ENCODE measurements around the gene CBFA2T3.

CBFA2T3 gene

DNA sequence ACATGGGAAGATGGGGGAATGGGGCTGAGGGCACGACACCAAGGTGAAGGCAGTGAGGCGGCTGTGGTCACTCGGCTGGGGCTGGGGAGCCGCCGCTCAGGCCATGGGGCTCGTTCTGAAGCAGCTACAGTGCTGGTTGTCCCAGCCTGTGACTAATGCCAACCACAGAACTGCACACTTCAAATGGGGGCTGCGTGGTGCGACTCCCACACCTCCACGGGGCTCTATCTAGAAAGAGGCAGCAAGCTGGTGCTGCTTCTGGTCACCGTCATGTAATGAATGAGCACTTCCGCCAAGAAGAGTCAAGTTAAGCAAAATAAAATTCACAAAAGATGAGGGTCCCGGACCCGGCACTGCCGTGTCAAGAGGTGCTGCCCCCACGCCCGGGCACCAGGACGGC lies 140.2 kb downstream of the CBFA2T3 start:
- 95% methylated on average over 17 of the region's 17 CpGs for WGBS
- H3K36me3 ChIP-seq (ENCODE audit: control insufficient read depth in 1 of 2, insufficient read depth in 2 of 2, low read depth in 1 of 2, low read length in 2 of 2): peaks cover 48 to 74% of the 10 kb centered on the region in 2 experiments
- no peak overlapping the region for H4K8ac ChIP-seq (ENCODE audit: low read length)

DNA sequence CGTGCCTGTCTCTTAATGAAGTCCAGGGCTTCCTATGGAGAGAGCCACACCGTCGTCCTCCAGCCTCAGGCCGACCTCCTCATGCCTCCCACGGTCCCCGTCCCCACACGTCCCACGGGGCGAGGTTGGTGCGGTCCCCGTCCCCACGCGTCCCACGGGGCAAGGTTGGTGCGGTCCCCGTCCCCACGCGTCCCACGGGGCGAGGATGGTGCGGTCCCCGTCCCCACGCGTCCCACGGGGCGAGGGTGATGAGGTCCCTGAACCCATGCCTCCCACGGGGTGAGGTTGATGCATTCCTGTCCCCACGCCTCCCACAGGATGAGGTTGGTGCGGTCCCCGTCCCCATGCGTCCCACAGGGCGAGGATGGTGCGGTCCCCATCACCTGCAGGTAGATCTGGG lies 141.2 kb downstream of the CBFA2T3 start:
- H3K79me1 ChIP-seq (replicated peaks; ENCODE audit: low read length, poor library complexity, severe bottlenecking): no peaks in the 10 kb centered on the region
- 95% methylated on average over 32 of the region's 33 CpGs for WGBS
- no peak for DNase-seq

More for the DNA sequence above, 140.2 kb downstream of the CBFA2T3 start:
- Histone ChIP-seq H3K4me3 (ENCODE audit: insufficient read depth in 1 of 2, low read depth in 1 of 2, low read length in 2 of 2) (no peak overlapping the region), H2AK5ac (ENCODE audit: low read length, severe bottlenecking) (no peak overlapping the region), H3K4me2 (ENCODE audit: low read length, poor library complexity, severe bottlenecking) (no peak overlapping the region), H3K18ac (ENCODE audit: low read depth in 1 of 2, low read length in 2 of 2) (no peak overlapping the region), H2BK12ac (ENCODE audit: low read length in 2 of 2) (no peak overlapping the region), H4K91ac (ENCODE audit: low read length) (no peak overlapping the region), H3K9ac (ENCODE audit: low read length) (no peak overlapping the region), H3K14ac (ENCODE audit: low read length in 2 of 2) (no peak overlapping the region), H3K4me1 (ENCODE audit: control insufficient read depth, insufficient read depth, low read depth, low read length) (peaks cover 10% of the 10 kb centered on the region), H3K27ac (ENCODE audit: low read length, poor library complexity, severe bottlenecking) (no peak overlapping the region), H3K4ac (ENCODE audit: low read depth in 1 of 2, low read length in 2 of 2) (no peak overlapping the region), H3K27me3 (ENCODE audit: control insufficient read depth in 1 of 2, insufficient read depth in 1 of 2, low read length in 2 of 2) (no peaks in the 10 kb centered on the region), H2AFZ (ENCODE audit: low read depth, low read length) (no peak overlapping the region), H2BK15ac (ENCODE audit: low read depth, poor library complexity, severe bottlenecking) (no peak overlapping the region), H3K23ac (ENCODE audit: low read length in 2 of 2) (no peak overlapping the region), H3K79me1 (replicated peaks; ENCODE audit: low read length, poor library complexity, severe bottlenecking) (peaks cover 7% of the 10 kb centered on the region), H2BK120ac (ENCODE audit: low read depth, low read length) (no peak overlapping the region), H2BK5ac (ENCODE audit: low read depth, low read length, poor library complexity, severe bottlenecking) (no peak overlapping the region), H3K9me3 (ENCODE audit: control insufficient read depth, low read length) (no peaks in the 10 kb centered on the region)
- no peak for DNase-seq

DNA sequence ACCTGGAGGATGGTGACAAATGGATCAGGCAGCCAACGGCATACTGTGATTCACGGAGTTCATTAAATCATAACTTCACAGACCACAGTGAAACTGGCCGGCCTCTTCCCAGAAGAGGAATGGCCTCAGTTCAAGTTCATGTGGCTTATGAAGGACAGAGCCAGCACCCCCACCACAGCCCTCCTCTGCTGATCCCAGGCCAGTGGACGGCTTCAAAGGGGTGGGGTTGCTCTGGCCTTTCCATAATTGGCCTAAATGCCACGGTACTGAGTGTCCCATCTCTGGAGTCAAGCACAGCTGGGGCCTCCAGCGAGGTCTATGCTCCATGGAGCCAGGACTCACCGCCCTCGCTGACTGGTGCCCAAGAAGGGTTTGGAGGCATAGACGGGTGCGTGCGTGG lies 141.6 kb downstream of the CBFA2T3 start:
- no peak overlapping the region for H2AK5ac ChIP-seq (ENCODE audit: low read length, severe bottlenecking)
- no peak overlapping the region for H2BK120ac ChIP-seq (ENCODE audit: low read depth, low read length)
- no peak overlapping the region for H3K4me3 ChIP-seq (ENCODE audit: insufficient read depth in 1 of 2, low read depth in 1 of 2, low read length in 2 of 2)
- peaks cover 12% of the 10 kb centered on the region for H3K4me1 ChIP-seq (ENCODE audit: control insufficient read depth, insufficient read depth, low read depth, low read length)
- DNase-seq: no peak
- no peak overlapping the region for H3K9ac ChIP-seq (ENCODE audit: low read length)
- WGBS: 89% methylated on average over 11 of the region's 11 CpGs
- H3K27ac ChIP-seq (ENCODE audit: low read length, poor library complexity, severe bottlenecking): no peak overlapping the region
- no peak overlapping the region for H4K91ac ChIP-seq (ENCODE audit: low read length)
- no peak overlapping the region for H2BK15ac ChIP-seq (ENCODE audit: low read depth, poor library complexity, severe bottlenecking)
- H3K23ac ChIP-seq (ENCODE audit: low read length in 2 of 2): no peak overlapping the region
- no peak overlapping the region for H3K4me2 ChIP-seq (ENCODE audit: low read length, poor library complexity, severe bottlenecking)
- no peak overlapping the region for H4K8ac ChIP-seq (ENCODE audit: low read length)
- H3K18ac ChIP-seq (ENCODE audit: low read depth in 1 of 2, low read length in 2 of 2): no peak overlapping the region
- no peaks in the 10 kb centered on the region for H3K9me3 ChIP-seq (ENCODE audit: control insufficient read depth, low read length)
- no peak overlapping the region for H3K14ac ChIP-seq (ENCODE audit: low read length in 2 of 2)
- H3K4ac ChIP-seq (ENCODE audit: low read depth in 1 of 2, low read length in 2 of 2): no peak overlapping the region
- H2BK12ac ChIP-seq (ENCODE audit: low read length in 2 of 2): no peak overlapping the region
- no peaks in the 10 kb centered on the region for H3K27me3 ChIP-seq (ENCODE audit: control insufficient read depth in 1 of 2, insufficient read depth in 1 of 2, low read length in 2 of 2)
- H2AFZ ChIP-seq (ENCODE audit: low read depth, low read length): no peak overlapping the region
- no peaks in the 10 kb centered on the region for H3K79me1 ChIP-seq (replicated peaks; ENCODE audit: low read length, poor library complexity, severe bottlenecking)
- peaks cover 42 to 67% of the 10 kb centered on the region in 2 experiments for H3K36me3 ChIP-seq (ENCODE audit: control insufficient read depth in 1 of 2, insufficient read depth in 2 of 2, low read depth in 1 of 2, low read length in 2 of 2)
- no peak overlapping the region for H2BK5ac ChIP-seq (ENCODE audit: low read depth, low read length, poor library complexity, severe bottlenecking)

More for the DNA sequence above, 141.2 kb downstream of the CBFA2T3 start:
- Histone ChIP-seq H3K4me3 (ENCODE audit: insufficient read depth in 1 of 2, low read depth in 1 of 2, low read length in 2 of 2) (no peak overlapping the region), H2BK15ac (ENCODE audit: low read depth, poor library complexity, severe bottlenecking) (no peak overlapping the region), H3K23ac (ENCODE audit: low read length in 2 of 2) (no peak overlapping the region), H3K9ac (ENCODE audit: low read length) (no peak overlapping the region), H3K36me3 (ENCODE audit: control insufficient read depth in 1 of 2, insufficient read depth in 2 of 2, low read depth in 1 of 2, low read length in 2 of 2) (peaks cover 46 to 67% of the 10 kb centered on the region in 2 experiments), H2AK5ac (ENCODE audit: low read length, severe bottlenecking) (no peak overlapping the region), H3K4me1 (ENCODE audit: control insufficient read depth, insufficient read depth, low read depth, low read length) (peaks cover 12% of the 10 kb centered on the region), H3K4ac (ENCODE audit: low read depth in 1 of 2, low read length in 2 of 2) (no peak overlapping the region), H4K8ac (ENCODE audit: low read length) (no peak overlapping the region), H3K18ac (ENCODE audit: low read depth in 1 of 2, low read length in 2 of 2) (no peak overlapping the region), H2BK5ac (ENCODE audit: low read depth, low read length, poor library complexity, severe bottlenecking) (no peak overlapping the region), H3K27me3 (ENCODE audit: control insufficient read depth in 1 of 2, insufficient read depth in 1 of 2, low read length in 2 of 2) (no peaks in the 10 kb centered on the region), H2BK120ac (ENCODE audit: low read depth, low read length) (no peak overlapping the region), H3K14ac (ENCODE audit: low read length in 2 of 2) (no peak overlapping the region), H2BK12ac (ENCODE audit: low read length in 2 of 2) (no peak overlapping the region), H3K27ac (ENCODE audit: low read length, poor library complexity, severe bottlenecking) (no peak overlapping the region), H3K9me3 (ENCODE audit: control insufficient read depth, low read length) (no peaks in the 10 kb centered on the region), H2AFZ (ENCODE audit: low read depth, low read length) (no peak overlapping the region), H4K91ac (ENCODE audit: low read length) (no peak overlapping the region), H3K4me2 (ENCODE audit: low read length, poor library complexity, severe bottlenecking) (no peak overlapping the region)

DNA sequence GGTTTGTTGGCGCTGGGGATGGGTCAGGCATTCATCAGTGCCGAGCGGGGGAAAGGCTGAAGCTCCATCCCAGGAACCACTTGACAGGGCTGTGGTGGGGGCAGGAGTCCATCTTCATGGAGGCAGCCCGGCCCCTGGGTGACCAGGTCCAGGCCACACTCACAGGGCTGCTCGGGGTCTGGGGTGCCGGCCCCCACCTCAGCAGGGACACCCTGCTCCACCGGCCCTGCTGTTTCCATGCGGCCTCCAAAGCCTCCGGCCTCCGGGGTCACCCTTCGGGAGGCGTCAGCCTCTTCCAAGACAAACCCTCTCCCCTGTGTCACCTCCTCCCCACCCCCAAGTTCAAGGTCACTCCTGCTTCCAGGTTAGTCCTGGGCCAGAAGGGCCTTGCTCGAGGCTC lies 142.3 kb downstream of the CBFA2T3 start:
- H4K8ac ChIP-seq (ENCODE audit: low read length): no peak overlapping the region
- H2AFZ ChIP-seq (ENCODE audit: low read depth, low read length): no peak overlapping the region
- H3K4me2 ChIP-seq (ENCODE audit: low read length, poor library complexity, severe bottlenecking): no peak overlapping the region
- H3K23ac ChIP-seq (ENCODE audit: low read length in 2 of 2): no peak overlapping the region
- H3K4me1 ChIP-seq (ENCODE audit: control insufficient read depth, insufficient read depth, low read depth, low read length): peaks cover 12% of the 10 kb centered on the region
- no peak overlapping the region for H3K14ac ChIP-seq (ENCODE audit: low read length in 2 of 2)
- H3K18ac ChIP-seq (ENCODE audit: low read depth in 1 of 2, low read length in 2 of 2): no peak overlapping the region
- H2AK5ac ChIP-seq (ENCODE audit: low read length, severe bottlenecking): no peak overlapping the region
- H2BK12ac ChIP-seq (ENCODE audit: low read length in 2 of 2): no peak overlapping the region
- H3K79me1 ChIP-seq (replicated peaks; ENCODE audit: low read length, poor library complexity, severe bottlenecking): no peaks in the 10 kb centered on the region
- H3K4ac ChIP-seq (ENCODE audit: low read depth in 1 of 2, low read length in 2 of 2): no peak overlapping the region
- H3K27ac ChIP-seq (ENCODE audit: low read length, poor library complexity, severe bottlenecking): no peak overlapping the region
- H2BK5ac ChIP-seq (ENCODE audit: low read depth, low read length, poor library complexity, severe bottlenecking): no peak overlapping the region
- H3K27me3 ChIP-seq (ENCODE audit: control insufficient read depth in 1 of 2, insufficient read depth in 1 of 2, low read length in 2 of 2): no peaks in the 10 kb centered on the region
- no peak overlapping the region for H3K9ac ChIP-seq (ENCODE audit: low read length)
- no peak overlapping the region for H4K91ac ChIP-seq (ENCODE audit: low read length)
- no peaks in the 10 kb centered on the region for H3K9me3 ChIP-seq (ENCODE audit: control insufficient read depth, low read length)
- H3K36me3 ChIP-seq (ENCODE audit: control insufficient read depth in 1 of 2, insufficient read depth in 2 of 2, low read depth in 1 of 2, low read length in 2 of 2): peaks cover 35 to 65% of the 10 kb centered on the region in 2 experiments
- H3K4me3 ChIP-seq (ENCODE audit: insufficient read depth in 1 of 2, low read depth in 1 of 2, low read length in 2 of 2): no peak overlapping the region
- WGBS: 95% methylated on average over 12 of the region's 13 CpGs
- no peak for DNase-seq
- H2BK15ac ChIP-seq (ENCODE audit: low read depth, poor library complexity, severe bottlenecking): no peak overlapping the region
- no peak overlapping the region for H2BK120ac ChIP-seq (ENCODE audit: low read depth, low read length)

Measured in mesenchymal stem cell (in vitro differentiated cells and primary cell).